HG03565 (cell line): Measurements from ENCODE around the gene RBMS2.

Experiments
- ATAC-seq: cut with Tn5 transposase; IDR thresholded peaks from one replicate; pipeline ENCODE4 v1.9.1; 2021; ENCODE audit warnings: mild to moderate bottlenecking, moderate library complexity; ENCODE audit not compliant: unreplicated experiment

The RBMS2 gene

DNA sequence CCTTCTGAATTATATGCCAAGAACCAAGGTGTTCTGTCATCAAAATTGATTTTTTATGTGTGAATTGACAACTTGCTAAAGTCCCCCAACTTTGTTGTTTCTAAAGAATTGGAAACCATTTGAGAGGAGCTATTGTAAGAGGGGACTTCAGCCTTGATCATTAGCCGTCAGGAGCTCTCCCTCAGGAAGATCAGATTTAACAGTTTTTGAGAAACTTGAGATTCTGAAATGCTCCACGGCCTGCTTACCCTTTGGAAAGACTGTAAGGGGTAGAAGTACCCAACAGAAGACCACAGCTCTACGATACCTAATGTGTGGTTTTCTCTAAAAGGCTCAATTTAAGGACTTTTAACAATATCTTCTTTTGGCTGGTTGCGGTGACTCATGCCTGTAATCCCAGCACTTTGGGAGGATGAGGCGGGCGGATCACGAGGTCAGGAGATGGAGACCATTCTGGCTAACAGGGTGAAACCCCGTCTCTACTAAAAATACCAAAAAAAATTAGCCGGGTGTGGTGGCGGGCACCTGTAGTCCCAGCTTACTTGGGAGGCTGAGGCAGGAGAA is 57.4 kb downstream of the RBMS2 start:
- no peak for ATAC-seq

DNA sequence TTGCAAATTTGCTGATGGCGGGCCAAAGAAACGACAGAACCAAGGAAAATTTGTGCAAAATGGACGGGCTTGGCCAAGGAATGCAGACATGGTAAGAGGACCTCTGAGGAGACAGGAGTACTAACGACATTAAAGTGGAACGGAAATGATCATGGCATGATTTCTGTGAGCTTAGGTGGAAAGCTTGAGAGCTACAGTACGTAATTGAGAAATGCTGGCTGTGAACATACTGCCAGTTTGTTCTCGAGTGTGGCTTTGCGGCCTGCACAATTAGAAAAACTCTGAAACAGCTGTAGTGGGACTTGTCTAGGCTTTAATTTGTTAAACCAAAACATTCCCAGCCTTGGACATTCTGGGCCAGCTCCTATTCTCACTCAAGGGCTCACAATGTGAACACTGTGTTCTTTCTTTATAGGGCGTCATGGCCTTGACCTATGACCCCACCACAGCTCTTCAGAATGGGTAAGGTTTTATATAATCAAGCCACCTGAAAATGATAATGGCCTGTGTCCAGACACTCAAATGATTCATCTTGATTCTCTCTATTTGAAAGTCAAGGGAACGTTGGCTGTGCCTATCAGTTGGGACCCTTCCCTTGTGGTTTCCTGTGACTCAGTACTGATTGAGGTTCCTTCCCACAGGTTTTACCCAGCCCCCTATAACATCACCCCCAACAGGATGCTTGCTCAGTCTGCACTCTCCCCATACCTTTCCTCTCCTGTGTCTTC is 60.0 kb downstream of the RBMS2 start:
- ATAC-seq: no peak

DNA sequence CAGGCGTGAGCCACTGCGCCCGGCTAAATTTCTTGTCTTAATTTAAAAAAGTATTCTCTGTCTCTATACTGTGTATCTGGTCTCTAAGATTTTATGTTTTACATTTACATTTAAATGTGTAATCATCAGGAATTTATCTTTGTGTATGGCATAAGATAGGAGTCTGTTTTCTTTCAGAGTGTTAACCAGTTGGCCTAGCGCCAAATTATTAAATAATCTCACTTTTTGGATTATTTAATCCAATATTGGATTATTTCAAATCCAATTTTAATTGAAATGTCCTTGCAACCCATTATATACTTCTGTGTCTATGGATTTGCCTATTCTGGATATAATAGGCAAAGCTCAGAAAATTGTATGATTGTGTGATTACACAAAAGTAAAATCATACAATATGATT is 63.5 kb downstream of the RBMS2 start:
- ATAC-seq: no peak

DNA sequence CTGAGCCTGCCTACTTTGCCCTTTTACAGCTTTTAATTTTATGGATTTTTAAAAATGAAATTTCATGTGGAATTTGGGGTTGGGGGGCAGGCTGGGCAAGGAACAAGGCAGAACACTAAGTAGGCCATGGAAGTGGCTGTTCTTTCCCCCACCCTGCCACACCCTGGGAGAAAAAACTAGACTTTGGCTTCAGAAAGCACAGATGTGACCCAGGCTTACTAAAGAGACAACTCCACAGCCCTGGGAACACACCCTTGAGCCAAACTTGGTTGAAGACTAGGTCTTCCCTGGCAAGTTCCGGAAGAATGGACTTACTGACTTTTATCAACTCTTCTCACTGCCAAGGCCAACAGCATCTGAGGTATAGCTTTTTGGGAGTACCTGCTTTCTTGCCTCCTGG is 68.2 kb downstream of the RBMS2 start:
- ATAC-seq: no peak

DNA sequence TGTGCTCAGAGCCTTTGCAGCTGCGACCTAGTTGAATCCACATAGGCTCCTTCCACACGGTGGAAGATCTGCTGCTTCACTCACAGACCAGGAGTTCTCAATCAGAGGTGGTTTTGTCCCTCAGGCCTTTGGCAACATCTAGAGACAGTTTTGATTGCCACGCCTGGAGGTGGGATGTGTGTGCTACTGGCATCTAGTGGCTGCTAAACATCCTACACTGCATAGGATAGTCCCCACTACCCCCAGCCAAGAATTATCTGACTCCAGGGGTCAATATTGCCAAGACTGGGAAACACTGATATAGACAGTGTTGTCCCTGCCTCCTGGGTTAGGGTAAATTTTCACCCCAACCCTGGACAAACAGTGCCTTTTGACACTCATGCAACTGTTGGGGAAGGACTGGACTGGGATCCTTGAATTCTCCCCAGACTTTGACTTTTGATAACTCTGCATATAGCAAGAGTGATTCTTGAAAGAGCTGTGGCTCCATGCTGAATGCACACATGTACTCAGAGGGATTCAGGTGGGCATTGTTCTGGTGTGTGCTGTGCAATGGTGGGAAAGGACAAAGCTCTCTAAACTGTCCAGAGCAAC is 68.7 kb downstream of the RBMS2 start:
- no peak for ATAC-seq

DNA sequence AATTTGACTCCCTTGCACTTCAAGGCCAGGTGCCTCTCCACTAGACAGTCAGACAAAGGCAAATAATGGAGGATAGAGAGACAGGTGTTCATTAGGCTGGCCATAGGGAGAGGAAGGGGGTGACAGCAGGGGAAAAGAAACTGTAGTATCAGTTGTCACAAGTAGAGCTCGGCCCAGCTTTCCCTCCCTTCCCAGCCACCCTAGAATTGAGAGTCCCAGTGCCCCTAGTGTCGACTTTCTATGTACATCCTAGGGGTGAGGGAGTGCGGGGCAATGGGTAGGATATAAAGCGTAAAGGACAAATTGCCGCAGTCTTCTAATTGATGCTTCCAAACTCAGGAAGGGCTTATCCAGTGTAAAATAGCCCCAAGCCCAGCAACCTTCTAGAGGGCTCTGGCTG is 69.5 kb downstream of the RBMS2 start:
- no peak for ATAC-seq

DNA sequence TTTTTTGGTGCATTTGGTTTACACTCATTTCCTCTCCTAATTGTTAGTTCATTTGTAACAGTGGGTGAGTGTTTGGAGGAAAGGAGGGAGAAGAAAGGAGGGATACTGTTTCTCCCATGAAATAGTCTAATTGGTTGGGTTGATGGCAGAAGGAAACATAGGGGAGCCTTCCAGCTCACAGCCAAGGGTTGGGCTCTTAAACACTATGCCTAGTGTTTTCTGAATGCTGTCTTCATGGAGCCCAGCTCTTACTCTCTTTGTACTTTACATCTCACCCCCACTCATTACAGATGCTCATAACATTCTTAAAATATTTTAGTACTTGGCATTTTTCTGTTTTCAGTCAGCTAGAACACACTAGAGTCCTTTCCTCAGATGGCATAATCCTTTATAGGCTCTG is 70.3 kb downstream of the RBMS2 start:
- ATAC-seq: no peak

DNA sequence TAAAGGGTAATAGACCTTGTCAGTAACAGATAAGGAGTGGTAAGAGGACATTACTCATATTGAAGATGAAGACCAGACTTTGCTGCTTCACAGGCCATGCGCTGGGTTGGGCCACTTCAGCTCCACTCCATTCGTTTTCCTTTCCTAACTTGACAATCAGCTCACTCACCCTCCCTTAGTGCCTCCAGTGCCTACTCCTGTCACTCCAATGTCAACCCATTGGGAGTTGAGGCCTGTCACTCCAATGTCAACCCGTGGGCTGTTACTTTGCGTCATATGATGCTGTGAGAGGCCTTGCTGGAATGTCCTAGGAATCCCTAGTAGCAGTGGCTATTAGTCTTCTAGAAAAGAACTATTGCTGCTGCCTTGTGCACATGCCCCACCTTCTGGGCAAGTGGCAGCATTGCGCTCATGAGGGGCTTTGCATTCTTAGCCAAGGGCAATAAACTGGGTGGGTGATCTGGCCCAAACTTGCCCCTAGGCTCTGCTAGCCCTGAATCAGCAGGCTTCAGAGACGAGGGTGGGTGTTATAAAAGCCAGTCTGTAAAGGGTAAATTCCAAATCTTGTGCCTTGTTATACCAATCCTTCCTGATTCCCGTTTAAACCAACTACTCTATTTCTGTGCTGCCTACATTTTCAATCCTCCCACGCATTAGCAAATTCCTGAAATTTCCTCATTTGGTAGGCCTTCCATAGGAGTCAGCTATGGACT is 72.4 kb downstream of the RBMS2 start:
- no peak for ATAC-seq

DNA sequence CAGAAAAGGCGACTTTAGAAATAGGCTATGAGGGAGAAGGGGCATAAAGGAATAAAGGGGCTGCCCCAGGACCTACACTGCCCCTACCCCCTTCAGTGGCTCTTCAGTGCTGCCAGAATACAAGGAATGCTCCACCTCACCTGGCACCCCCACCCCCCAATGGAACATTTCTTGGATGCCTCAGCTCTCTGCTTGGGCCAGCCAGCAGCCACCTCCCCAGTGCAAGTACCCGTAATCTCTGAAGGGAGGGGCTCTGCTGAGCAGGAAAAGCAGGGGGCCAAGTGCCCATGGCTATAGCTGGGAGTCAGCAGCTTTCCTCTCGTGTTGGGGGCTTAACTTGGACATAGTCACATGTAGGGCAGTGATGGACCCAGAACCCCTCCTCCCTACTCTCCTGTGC is 75.2 kb downstream of the RBMS2 start:
- no peak for ATAC-seq

DNA sequence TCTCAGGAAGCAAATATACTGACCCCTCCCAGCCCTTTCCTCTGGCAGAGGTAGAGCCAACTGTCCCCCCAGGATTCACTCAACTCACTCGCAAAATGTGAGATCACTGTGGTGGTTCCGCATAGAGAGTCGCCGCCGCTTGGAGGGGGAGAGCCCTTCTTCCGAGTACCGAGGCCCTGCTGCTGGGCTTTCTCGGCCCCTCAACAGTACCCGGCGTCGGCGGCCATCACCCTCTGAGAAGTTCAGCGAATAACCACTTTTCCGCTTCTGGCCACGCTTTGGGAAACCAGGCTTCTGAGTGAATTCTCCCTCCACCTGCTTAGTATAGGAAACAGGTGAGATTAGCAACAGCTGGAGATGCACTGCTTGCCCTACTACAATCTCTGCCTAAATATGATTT is 77.4 kb downstream of the RBMS2 start:
- ATAC-seq: no peak

DNA sequence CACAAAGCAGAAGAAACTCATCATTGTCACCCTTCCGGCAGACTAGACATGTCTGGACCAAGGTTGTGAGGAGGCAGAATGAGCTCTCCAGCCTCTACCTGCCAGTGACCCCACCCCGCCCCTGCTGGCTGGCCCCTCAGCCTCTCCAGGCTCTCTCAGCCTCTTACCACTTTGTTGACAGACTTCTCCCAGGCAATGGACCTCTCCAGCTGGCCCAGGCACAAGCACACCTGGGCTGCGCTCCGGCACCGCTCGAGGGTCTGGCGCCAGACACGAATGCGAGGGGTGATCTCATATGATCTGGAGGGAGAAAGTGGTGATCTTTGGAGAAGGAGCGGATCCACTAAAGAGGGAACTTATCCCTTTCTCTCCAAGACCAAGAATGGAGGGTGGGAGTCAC is 78.2 kb downstream of the RBMS2 start:
- no peak for ATAC-seq

DNA sequence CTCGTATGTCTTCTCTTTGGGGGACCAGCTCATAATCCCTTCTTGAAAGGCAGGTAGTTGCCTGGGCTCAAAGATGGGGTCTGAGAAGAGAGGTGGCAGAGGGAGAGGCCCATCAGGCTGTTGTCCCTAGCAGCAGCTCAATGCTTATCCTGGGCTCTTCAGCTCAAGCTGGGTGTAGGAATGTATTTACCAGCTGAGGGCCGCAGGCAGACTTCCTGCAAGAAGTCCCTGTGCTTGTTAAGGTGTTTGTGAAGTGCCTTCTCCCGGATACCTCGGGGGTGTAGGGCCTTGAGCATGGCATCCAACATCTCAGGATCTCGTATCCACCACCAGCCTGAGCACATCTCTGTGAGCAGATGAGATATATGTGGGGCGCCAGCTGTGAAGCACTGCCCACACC is 79.1 kb downstream of the RBMS2 start:
- ATAC-seq: no peak

DNA sequence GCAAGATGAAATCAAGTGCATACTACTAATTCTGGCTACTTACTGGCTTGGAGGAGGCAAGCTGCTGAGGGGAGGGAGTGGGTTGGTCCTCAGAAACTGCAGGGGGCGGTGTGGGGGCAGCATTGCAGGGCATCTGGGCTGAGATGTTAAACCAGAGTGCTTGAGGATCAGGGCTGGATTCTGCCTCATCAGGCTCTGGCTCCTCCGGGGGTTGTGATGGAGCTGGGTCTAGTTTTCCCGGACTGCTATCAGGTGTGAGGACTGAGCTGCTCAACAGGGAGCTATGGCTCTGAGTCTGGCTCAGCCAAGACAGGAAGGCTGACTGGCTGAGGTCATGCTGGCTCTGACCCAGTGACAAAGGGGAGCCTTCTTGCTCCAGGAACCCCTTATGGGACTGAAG is 79.9 kb downstream of the RBMS2 start:
- ATAC-seq: no peak

DNA sequence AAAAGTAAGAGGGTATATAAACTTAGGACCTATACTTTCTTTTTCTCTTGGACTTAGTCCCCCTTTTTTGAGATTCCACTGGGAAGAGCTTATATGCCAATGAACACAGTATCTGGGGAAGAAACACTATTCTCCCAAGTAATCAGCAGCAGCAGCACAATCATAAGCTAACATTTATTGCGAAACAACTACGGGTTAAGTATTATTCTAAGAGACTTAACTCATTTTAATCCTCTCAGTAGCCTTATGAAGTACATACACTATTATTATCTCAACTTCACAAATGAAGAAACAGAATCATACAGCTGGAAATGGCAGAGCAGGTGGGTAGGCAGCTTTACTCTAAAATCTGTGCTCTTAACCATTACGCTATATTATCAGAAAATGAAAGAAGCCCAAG is 80.6 kb downstream of the RBMS2 start:
- ATAC-seq: no peak

DNA sequence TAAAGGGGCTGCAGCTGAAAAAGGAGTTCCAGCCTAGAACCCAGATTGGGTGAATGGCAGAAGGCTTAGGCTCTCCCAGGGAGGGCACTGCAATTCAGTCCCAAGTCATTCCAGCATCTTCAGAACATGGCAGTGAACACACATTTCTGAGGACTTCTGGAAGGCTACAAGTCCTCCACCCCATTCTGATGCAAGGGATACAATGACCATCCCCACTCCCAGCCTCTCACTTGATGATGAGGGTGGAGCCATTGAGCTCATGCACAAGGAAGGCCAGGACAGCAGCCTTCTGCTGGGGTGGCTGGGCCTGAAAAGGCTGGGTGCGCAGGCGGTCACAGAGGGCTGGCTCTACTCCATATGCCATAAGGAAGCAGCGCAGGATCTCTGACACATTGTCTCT is 82.7 kb downstream of the RBMS2 start:
- ATAC-seq: no peak

DNA sequence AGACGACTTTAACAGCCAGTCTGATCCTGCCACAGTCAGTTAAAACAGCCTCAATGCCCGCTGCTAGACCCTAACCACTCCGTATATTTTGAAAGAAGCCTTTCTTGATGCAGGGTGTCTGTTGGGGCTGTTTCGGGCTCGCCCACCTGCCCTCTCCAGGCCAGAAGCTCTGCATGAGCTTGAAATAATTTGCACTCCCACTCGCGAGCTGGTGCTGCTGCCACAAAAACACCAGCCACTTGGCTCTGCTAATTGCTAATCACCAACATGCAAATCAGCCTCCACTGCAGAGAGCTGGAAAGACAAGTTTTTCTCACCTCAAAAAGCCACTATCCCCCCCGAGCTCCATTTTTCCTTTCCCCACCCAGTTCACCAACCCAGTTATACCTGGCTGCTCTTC is 93.0 kb downstream of the RBMS2 start:
- no peak for ATAC-seq

DNA sequence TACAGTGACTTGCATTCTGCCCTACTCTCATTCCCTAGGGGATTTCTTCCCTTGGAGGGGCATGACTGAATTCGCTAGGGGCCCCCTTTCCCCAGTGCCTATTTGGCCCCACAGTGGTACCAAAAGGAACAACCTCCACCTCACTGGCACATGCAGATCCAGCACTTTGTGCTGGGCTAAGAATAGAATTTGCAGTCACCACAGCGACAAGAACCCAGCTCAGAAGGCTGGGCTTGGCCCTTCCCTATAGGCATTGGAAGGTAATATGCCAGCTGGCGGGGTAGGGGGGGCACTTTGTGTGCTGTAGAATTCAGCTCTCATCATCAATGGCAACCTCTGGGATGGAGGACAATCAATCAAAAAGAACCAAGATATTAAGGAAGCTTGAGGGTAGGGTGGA is 94.6 kb downstream of the RBMS2 start:
- ATAC-seq: no peak

DNA sequence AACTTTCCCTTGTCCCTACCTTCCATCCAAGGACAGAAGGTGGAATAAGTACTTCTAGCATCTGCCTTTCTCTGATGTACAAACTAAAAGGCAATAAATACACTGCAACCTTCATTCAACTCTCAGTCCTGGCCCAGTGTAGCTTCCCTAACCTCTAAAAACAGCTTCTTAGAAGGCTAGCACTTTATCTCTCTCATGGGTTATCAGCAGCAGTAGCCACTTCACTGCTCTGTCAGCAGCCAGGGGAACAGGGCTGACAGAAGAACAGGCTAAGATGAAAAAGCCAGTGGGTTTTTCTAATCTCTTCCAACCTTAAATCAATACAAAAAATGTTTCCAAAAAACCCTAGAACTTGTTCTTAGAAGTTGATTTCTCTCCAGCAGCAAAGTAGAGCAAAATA is 95.3 kb downstream of the RBMS2 start:
- ATAC-seq: no peak

DNA sequence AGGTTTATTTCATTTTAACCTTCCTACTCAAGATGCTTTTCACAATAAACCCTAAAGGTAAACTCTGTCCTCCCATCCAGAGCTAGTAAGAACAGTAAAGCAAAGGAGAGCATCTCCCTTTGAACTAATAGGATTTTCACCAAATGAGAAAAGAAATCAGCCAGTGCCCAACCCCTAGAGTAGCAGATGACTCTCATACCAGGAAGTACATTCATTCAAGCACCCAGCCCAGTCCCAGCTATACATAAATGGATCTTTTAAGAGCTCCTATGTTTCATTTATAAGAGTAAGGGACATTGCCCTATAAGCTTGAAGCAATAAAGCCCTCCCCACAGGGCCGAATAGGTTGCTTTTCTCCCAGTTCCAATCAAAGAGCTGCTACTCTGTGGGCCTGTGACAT is 100.9 kb downstream of the RBMS2 start:
- ATAC-seq: no peak

DNA sequence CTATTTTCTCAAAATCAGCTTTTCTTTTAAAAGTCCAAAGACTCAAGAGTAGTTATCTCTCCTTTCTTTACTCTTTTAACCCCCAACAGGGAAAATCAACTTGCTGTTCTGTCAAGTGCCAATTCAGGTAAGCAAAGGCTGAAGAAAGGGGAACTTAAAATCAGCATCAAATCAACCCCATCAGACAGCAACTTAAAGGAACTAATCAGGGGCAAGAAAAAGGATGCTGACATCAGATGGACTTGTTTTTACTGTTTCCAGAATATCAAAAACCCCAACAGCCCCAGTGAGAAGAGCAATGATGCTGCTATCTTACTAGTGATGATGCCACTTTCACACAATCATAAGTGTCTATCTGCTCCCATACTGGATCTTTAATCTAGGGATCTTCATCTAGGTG is 105.1 kb downstream of the RBMS2 start:
- no peak for ATAC-seq

DNA sequence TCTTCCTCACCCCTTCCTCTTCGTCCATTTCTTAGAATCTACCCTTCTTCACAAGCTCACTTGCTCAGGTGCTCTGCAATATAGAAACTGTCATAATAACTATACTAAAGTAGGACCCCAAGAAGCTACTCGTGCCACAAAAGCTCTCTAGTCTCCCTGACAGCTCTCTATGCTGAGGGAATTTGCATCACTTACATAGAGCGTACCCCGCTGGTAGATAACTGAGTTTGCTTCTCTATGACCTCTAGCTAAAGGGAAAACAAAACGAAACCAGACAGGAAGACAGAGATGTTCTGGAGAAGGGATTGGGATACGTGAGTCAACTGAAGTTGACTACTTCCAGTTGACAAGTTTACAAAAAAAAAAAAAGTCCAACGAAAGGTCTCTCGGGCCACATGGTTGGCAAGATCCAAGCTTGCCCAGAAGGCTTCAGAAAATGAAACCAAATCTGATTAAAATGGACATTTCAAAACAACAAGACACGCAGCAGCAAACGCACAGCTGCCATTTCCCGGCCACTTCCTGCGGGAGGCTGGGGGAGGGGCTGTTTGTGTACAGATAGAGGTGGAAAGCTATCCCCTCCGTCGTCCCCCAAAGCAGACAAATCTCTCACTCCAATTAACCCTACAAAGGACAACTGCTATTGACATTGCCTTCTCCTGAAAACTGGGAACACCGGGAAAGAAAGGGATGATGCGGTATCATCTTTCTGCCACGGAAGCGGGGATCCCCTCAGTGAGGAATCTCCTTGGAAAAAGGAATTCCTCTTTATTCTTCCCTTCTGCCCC is 107.2 kb downstream of the RBMS2 start:
- ATAC-seq: no peak
